HPDE6-E6E7 (cell line): ENCODE data around the gene TEKTIP1.

Experiments
- DNase-seq: peaks from one replicate; pipeline ENCODE4 v3.0.0; 2011; ENCODE audit warnings: missing footprints; ENCODE audit errors: extremely low spot score

TEKTIP1 gene

GRCh38 chr19:3537438-3538240, 1.3 kb upstream of the TEKTIP1 start:
- DNase-seq: no peak

DNA sequence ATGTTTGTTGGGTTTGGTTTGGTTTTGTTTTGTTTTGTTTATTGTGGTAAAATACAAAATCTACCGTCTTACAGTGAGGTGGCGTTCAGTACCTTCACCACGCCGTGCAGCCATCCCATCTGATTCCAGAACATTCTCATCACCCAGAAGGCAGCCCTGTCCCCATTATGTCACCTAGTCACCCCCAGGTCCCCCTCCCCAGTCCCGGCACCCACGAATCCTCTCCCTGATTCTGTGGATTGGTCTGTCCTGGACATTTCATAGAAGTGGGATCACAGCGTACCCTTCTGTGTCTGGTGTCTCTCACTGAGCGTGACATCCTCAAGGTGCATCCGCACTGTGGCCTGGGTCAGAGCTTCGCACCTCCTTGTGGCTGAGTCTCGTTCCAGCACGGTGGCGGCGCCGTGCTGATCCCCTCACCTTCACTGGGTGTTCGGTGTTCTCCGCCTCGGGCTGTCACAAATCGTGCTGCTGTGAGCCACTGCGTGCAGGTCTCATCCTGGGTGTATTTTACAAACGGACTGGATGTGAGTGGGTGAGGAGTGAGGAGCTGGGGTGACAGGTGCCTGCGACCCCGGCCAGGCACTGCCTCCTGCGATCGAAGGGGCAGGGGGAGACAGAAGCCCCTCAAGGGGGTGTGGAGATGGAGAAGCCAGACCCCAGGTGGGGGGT, 580 bp upstream of the TEKTIP1 start:
- no peak for DNase-seq

- no peak for DNase-seq
Observed at GRCh38 chr19:3539756-3540118, 763 bp downstream of the TEKTIP1 start.

- DNase-seq: no peak
Observed at GRCh38 chr19:3543150-3544057, 4.4 kb downstream of the TEKTIP1 start.

DNA sequence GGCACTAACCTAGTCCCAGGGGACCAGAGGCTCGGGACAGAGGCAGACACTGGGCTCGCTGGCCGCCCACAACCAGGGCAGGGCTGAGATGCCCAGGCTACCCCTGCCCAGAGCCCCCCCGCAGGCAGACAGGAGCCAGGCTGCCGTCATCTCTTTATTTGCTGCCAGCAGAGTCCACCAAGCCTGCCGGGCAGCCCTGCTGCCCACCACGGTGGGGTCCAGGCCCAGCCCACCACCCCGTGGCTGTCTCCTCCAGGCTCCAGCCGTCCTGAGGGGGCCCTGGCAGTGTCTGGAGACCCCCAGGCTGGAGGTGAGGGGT, 5.0 kb downstream of the TEKTIP1 start:
- no peak for DNase-seq

DNA sequence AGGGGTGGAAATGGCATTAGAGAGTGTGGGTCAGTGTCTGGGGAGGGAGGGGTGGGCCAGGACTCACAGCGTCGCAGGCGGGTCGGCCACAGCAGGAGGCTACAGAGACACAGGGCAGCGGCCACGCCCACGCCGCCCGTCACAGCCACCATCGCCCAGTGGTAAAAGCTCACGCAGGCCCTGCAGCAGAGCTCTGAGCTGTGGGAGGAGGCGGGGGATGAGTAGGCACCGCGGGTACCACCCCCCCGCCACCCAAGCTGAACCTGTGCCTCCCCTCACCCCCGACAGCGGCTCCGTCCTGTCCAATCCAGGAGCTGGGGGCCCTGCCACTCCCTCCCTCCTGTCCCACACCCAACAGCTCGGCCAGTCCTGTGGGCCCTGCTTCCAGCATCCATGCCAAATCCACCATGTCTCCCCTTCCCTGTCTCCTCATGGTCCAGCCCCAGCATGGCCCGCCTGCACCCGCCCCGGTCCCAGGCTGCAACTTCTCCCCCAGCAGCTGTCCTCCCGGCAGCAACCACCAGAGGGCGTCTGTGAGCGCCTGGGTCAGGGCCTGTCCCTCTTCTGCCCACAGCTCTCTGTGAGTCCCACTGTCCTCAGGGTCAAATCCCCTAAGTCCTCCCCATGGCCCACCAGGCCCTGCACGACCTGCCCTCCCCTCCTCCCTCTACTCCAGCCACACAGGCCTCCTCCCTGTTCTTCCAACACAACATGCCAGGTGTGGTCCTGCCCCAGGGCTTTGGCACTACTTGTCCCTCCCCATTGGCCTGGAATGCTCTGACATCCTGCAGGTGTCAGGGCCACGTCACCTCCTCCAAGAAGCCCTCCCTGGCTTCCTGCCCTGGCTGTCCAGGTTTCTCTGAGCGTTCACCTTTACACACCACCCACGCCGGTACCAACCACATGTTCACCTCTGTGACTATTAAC, 6.0 kb downstream of the TEKTIP1 start:
- peak; percentile 61 for DNase-seq

DNA sequence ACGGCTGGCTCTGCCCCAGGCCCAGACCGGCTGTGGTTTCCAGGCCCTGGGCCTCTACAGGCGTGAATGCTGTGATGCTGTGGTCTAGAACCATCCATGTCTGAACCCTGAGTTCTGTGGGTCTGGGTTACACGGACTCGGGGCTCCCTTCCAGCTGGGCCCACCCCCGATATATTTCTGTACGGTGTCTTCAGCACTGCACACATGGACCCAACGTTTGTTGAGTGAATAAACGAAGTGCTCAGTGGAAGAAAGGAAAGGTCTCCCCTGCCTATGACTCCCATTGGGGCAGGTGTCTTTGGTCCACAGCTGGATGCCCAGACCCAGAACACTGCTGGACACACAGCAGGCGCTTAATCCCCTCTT, 6.7 kb downstream of the TEKTIP1 start:
- no peak for DNase-seq

- DNase-seq: no peak
Observed at GRCh38 chr19:3546119-3546518, 7.1 kb downstream of the TEKTIP1 start.

GRCh38 chr19:3547301-3547731, 8.3 kb downstream of the TEKTIP1 start:
- DNase-seq: no peak

DNA sequence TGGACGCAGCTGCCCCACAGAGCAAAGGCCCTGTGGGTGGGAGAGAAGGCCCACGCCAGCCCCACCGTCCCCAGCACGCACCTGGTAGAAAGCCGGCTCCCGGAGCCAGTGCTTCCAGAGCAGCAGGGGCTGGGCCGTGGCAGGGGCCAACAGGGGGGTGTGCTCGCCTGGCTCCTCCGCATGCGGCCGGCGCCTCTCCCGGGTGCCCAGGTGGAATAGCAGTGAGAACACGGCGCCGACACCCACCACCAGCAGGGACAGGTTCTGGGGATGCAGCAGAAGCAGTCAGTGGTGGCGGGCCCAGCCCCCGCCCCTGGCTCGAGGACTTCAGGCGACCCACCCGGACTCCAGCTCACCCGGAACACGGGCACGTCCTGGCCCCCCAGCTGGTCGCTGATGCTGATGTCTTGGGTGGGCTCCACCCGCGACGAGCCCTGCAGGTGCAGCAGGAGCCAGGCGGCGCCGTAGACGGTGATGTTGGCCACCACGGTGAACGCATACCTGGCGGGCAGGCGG, 8.9 kb downstream of the TEKTIP1 start:
- no peak for DNase-seq

DNA sequence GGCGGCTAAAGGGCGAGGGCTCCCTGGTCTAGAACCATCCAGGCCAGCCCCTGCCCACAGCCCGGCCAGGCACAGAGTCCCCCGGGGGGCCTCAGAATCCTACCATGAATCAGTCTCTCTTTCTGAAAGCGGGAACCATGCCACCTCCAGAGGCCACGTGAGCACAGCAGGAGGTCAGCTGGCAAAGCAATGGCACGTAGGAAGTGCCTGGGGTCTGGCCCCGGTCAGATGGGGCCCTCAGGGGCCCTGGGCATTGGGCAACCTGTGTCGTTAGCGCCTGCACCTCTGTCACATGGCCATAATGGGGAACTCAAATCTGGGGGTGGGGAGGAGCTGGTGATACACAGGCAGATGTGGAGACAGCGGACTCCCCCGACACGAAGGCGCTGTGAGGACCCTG, 9.6 kb downstream of the TEKTIP1 start:
- no peak for DNase-seq

GRCh38 chr19:3549816-3550215, 10.8 kb downstream of the TEKTIP1 start:
- no peak for DNase-seq

DNA sequence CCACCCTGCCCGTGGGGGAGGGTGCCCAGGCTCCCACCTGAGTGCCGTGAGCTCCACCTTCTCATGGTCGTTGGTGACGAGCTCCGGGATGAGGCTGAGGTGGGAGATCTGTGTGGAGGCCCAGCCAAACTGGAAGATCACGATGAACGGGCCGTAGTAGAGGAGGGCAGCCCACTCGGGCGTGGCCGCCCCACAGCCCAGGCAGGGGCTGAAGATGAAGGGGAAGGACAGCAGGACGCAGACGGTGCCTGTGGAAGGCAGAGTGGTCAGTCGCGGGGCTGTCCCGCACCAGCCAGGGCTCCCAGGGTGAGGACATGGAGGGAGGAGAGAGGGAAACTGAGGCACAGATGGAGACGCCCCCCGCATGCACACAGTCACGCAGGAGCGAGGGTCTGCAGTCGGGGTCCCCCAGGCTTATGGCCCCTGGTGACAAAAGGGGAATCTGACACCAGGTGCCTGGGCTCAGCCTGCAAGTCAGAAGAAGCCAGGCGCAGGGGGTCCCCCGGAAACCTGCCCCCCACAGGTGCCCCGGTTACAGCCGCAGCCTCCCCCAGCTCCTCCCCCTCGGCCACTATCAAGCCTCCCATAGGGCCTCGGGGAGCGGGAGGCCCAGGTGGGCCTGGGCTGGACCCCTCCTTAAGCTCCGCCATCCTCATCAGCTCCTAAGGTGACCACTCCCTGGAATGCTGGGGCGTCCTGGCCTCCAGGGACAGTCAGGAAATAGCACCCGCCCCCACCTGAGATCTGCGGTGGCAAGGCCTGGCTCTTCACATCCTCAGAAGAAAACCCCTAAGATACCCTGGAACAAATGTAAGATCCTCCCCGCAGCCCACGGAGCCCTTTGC, 12.2 kb downstream of the TEKTIP1 start:
- no peak for DNase-seq

DNA sequence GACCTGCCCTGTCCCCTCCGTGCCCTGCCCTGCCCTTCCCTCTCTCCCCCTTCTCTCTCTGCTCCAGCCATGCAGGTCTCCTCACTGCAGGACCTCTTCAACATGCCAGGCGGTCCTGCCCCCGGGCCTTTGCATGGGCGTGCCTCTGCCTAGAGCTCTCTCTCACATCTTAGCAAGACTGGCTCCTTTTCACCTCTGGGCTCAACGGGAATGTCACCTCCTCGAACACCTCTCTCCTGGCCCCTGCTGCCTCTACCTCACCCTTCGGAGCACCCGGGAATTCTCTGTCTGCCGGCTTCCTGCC, 12.8 kb downstream of the TEKTIP1 start:
- DNase-seq: no peak

GRCh38 chr19:3554254-3555083, 15.5 kb downstream of the TEKTIP1 start:
- DNase-seq: no peak

DNA sequence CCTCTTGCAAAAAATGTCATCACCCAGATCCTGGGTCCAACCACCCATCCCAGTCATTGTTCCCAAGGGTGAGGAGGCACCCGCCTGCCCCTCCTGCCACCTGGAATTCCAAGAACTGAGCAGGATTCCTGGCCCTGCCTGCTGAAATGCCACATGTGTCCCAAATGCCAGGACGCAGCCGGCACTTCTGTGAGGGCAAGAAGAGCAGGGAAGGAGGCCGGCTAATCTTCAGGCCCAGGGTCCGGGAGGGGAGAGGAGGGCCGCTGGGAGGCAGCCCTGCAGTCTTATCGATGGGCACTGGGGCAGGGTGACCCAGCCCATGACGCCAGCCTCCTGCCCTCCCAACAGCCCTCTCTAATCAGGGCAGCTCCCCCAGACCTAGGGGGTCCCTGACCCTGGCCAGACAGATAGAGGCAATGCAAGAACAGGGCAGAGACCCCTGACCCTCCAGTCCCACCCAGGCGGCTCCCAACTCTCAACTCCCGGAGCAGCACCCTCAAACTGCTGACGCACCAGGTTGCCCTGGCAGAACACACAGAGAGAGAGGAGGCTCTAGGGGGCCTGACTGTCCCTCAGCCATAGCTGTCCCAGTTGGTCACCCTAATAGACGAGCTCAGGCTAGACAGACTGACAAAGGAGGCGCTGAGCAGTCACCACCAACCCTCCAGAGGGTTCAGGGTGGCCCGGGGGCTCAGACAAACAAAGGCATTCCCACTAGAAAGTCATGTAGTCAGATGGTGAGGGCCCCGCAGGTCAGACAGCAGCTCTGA, 16.9 kb downstream of the TEKTIP1 start:
- DNase-seq: no peak

DNA sequence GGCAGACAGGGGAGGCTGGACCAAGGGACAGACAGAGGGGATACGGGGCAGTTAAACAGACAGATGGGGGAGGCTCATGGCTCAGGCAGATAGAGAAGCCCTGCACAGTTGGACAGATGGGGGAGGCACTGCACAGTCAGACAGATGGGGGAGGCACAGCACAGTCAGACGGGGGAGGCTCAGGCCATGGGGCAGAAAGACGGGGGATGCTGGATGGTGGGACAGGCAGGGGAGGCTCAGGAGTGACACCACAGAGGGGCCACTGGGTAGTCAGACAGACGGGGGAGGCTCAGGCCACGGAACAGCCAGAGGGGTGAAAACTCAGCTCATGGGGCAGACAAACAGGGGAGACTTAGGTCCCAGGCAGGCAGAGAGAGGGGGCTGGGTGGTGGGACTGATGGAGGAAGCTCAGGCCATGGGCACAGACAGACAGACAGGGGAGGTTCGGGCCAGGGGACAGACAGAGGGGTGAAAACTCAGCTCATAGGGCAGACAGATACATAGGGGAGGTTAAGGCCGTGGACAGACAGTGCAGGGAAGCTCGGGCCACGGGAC, 17.5 kb downstream of the TEKTIP1 start:
- DNase-seq: no peak

- peak; percentile 66 for DNase-seq
Observed at GRCh38 chr19:3556978-3557460, 18.0 kb downstream of the TEKTIP1 start.
